B cell (primary cell): ENCODE data around the gene C10orf88.

Source experiments
- EZH2 ChIP-seq: IDR thresholded peaks from 2 replicates; pipeline ENCODE4 v1.6.1; 2012; ENCODE audit warnings: borderline replicate concordance, low read depth, mild to moderate bottlenecking, moderate library complexity, low read length; ENCODE audit not compliant: insufficient read depth, poor library complexity, severe bottlenecking
- TF ChIP-seq, protein P1 (sequence below): fragments of 200-600 bp; IDR thresholded peaks from one replicate; pipeline ENCODE4 v1.8.0; 2022; ENCODE audit warnings: antibody characterized with exemption, mild to moderate bottlenecking

DNA sequence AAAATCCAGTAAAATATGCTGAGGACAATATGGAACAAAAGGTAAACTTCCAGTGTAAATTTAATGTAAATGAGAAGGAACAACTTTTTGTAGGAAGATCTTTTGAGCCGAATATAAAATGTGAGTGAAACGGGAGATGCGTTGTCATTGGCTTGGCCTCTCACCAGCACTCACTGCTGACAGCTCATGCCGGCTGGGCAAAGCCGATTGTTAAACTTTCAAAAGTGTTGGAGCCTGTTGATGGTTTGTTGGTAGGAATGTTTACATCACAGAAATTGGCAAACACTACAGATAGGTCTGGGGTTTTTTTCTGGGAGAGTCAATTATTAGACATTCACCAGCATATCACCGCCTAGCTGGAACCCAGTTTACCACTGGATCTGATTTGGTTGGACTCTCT, 32.3 kb upstream of the C10orf88 start:
- TF ChIP-seq, protein P1, sequence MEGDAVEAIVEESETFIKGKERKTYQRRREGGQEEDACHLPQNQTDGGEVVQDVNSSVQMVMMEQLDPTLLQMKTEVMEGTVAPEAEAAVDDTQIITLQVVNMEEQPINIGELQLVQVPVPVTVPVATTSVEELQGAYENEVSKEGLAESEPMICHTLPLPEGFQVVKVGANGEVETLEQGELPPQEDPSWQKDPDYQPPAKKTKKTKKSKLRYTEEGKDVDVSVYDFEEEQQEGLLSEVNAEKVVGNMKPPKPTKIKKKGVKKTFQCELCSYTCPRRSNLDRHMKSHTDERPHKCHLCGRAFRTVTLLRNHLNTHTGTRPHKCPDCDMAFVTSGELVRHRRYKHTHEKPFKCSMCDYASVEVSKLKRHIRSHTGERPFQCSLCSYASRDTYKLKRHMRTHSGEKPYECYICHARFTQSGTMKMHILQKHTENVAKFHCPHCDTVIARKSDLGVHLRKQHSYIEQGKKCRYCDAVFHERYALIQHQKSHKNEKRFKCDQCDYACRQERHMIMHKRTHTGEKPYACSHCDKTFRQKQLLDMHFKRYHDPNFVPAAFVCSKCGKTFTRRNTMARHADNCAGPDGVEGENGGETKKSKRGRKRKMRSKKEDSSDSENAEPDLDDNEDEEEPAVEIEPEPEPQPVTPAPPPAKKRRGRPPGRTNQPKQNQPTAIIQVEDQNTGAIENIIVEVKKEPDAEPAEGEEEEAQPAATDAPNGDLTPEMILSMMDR, result no peak
- no peak for TF ChIP-seq EZH2
